Endothelial cell of umbilical vein (primary cell): ENCODE measurements around the gene RAB14.

Experiments used
- CTCF ChIP-seq, 2 donors: IDR thresholded peaks; 1 replicate in 1 of 2; 2 replicates in 1 of 2; pipeline ENCODE4 v1.5.1; 2011; ENCODE audit warnings: low read length in 2 of 2, mild to moderate bottlenecking in 2 of 2, moderate library complexity in 2 of 2, control low read depth in 1 of 2, inconsistent platforms in 1 of 2, low read depth in 1 of 2; ENCODE audit not compliant: insufficient read depth in 1 of 2; ENCODE audit errors: extremely low read depth in 1 of 2
- EZH2 ChIP-seq: IDR thresholded peaks from 2 replicates; pipeline ENCODE4 v1.6.1; 2012; ENCODE audit warnings: borderline replicate concordance, low read depth, mild to moderate bottlenecking, moderate library complexity, low read length, inconsistent platforms; ENCODE audit not compliant: severe bottlenecking
- FOS ChIP-seq: IDR thresholded peaks from 2 replicates; pipeline ENCODE4 v1.6.1; 2011; ENCODE audit warnings: mild to moderate bottlenecking, low read length, moderate library complexity, borderline replicate concordance; ENCODE audit not compliant: insufficient read depth
- GATA2 ChIP-seq: IDR thresholded peaks from 2 replicates; pipeline ENCODE4 v1.7.0; 2011; ENCODE audit warnings: low read depth, mild to moderate bottlenecking, moderate library complexity, mixed read lengths, low read length; ENCODE audit not compliant: insufficient read length, insufficient read depth
- JUN ChIP-seq: IDR thresholded peaks from 2 replicates; pipeline ENCODE4 v1.6.1; 2011; ENCODE audit warnings: borderline replicate concordance, low read depth; ENCODE audit not compliant: insufficient read length, insufficient read depth
- MAX ChIP-seq: IDR thresholded peaks from 2 replicates; pipeline ENCODE4 v1.6.1; 2011; ENCODE audit not compliant: insufficient read depth, insufficient read length
- MYC ChIP-seq: IDR thresholded peaks from one replicate; pipeline ENCODE4 v1.6.1; 2011; ENCODE audit warnings: mild to moderate bottlenecking, low read depth, low read length
- POLR2A ChIP-seq: IDR thresholded peaks from 2 replicates; pipeline ENCODE4 v1.6.1; 2012; ENCODE audit warnings: low read depth, mild to moderate bottlenecking, control low read depth, low read length
- POLR2AphosphoS5 ChIP-seq: IDR thresholded peaks from 2 replicates; pipeline ENCODE4 v1.6.1; 2012; ENCODE audit warnings: low read depth, mild to moderate bottlenecking, control low read depth, low read length, moderate library complexity; ENCODE audit not compliant: insufficient read depth

GRCh38 chr9:121182989-121183388 lies 18.7 kb downstream of the RAB14 start:
- TF ChIP-seq CTCF (IDR thresholded peaks at IDR 0.05; ENCODE audit: extremely low read depth in 1 of 2, insufficient read depth in 1 of 2, low read depth in 1 of 2, low read length in 2 of 2) (no peak), GATA2 (no peak), EZH2 (no peak), POLR2A (no peak), POLR2AphosphoS5 (no peak), MYC (no peak), FOS (no peak), MAX (no peak), JUN (no peak)
